SK-N-SH (cell line): ENCODE measurements around the gene FAM72C. TPM values are rescaled to one million over a fixed set of nuclear protein-coding genes. Genes with fewer than 3 reads are reported as not detected.
"Not testable (repeated sequence)": the region's sequence is repeated elsewhere in the genome, so short reads cannot be mapped to it uniquely, and the experiment has no call there.

Source experiments
- CTCF ChIA-PET: fragments of 300-600, 350-600 bp; formaldehyde crosslinking; extraction: SDS; loops from one replicate; lab custom pipeline; 2021; lab: Yijun Ruan, JAX
- POLR2A ChIA-PET: fragments of 350-600 bp; sonication (Branson Sonifier 250); formaldehyde crosslinking; extraction: SDS; loops from one replicate; lab custom pipeline; 2020; ENCODE audit warnings: antibody characterized with exemption, inconsistent platforms; lab: Yijun Ruan, JAX
- DNase-seq: peaks from one replicate; pipeline ENCODE4 v3.0.0; 2012
- H2AFZ ChIP-seq: fragments of 200-600 bp; sonication (generic); 2 replicates; pipeline ENCODE4 v1.8.1; 2016; ENCODE audit warnings: antibody characterized with exemption, mild to moderate bottlenecking, low read depth
- H3F3A ChIP-seq: fragments of 200-600 bp; sonication (generic); replicated peaks from 2 replicates; pipeline ENCODE3; 2016; ENCODE audit warnings: antibody characterized with exemption, mild to moderate bottlenecking; ENCODE audit not compliant: insufficient read depth
- H3K27ac ChIP-seq, 2 experiments: fragments of 200-500 bp in 1 of 2; fragments of 200-600 bp in 1 of 2; sonication (Bioruptor generic) in 1 of 2; sonication (generic), shearing (Covaris generic) in 1 of 2; 2 replicates each; pipeline versions ENCODE4 v1.5.1 to v1.6.1; 2014 to 2016; ENCODE audit warnings: low read depth in 2 of 2, inconsistent platforms in 1 of 2, low read length in 1 of 2, mild to moderate bottlenecking in 1 of 2, mixed read lengths in 1 of 2
- H3K27me3 ChIP-seq: fragments of 200-600 bp; sonication (generic), shearing (Covaris generic); 2 replicates; pipeline ENCODE4 v1.6.1; 2016; ENCODE audit warnings: mixed run types; ENCODE audit not compliant: insufficient read depth
- H3K36me3 ChIP-seq, 2 experiments: fragments of 200-500 bp in 1 of 2; fragments of 200-600 bp in 1 of 2; sonication (Bioruptor generic) in 1 of 2; sonication (generic) in 1 of 2; replicated peaks in 1 of 2; 2 replicates each; pipeline versions ENCODE3 to v1.5.1; 2014 to 2016; ENCODE audit warnings: low read length in 1 of 2, mild to moderate bottlenecking in 1 of 2; ENCODE audit not compliant: insufficient read depth in 2 of 2, control insufficient read depth in 1 of 2
- H3K4me1 ChIP-seq, 2 experiments: fragments of 200-500 bp in 1 of 2; fragments of 200-600 bp in 1 of 2; sonication (Bioruptor generic) in 1 of 2; sonication (generic), shearing (Covaris generic) in 1 of 2; 2 replicates each; pipeline versions ENCODE4 v1.5.1 to v1.6.1; 2014 to 2016; ENCODE audit warnings: low read depth in 1 of 2, low read length in 1 of 2, mixed run types in 1 of 2; ENCODE audit not compliant: insufficient read depth in 2 of 2, control insufficient read depth in 1 of 2
- H3K4me2 ChIP-seq: fragments of 200-600 bp; sonication (generic), shearing (Covaris generic); 2 replicates; pipeline ENCODE4 v1.6.1; 2017; ENCODE audit warnings: mixed run types
- H3K4me3 ChIP-seq, 2 experiments: fragments of 200-500 bp in 1 of 2; fragments of 200-600 bp in 1 of 2; sonication (Bioruptor generic) in 1 of 2; sonication (generic), shearing (Covaris generic) in 1 of 2; 2 replicates each; pipeline versions ENCODE4 v1.5.1 to v1.8.1; 2014 to 2016; ENCODE audit warnings: low read depth in 2 of 2, inconsistent platforms in 1 of 2, low read length in 1 of 2, mild to moderate bottlenecking in 1 of 2, mixed read lengths in 1 of 2, moderate library complexity in 1 of 2
- H3K79me2 ChIP-seq: fragments of 200-600 bp; sonication (generic); 2 replicates; pipeline ENCODE4 v1.8.1; 2017; ENCODE audit warnings: mild to moderate bottlenecking; ENCODE audit not compliant: insufficient read depth
- H3K9ac ChIP-seq: fragments of 200-600 bp; sonication (generic); 2 replicates; pipeline ENCODE4 v1.6.1; 2017; ENCODE audit warnings: mixed run types
- H3K9me2 ChIP-seq: fragments of 200-600 bp; sonication (generic); 2 replicates; pipeline ENCODE4 v1.6.1; 2017; ENCODE audit warnings: mixed run types
- H3K9me3 ChIP-seq: fragments of 200-600 bp; sonication (generic); 2 replicates; pipeline ENCODE4 v1.6.1; 2017; ENCODE audit warnings: mixed run types, mild to moderate bottlenecking, moderate library complexity
- H4K20me1 ChIP-seq: fragments of 200-600 bp; sonication (generic); 2 replicates; pipeline ENCODE4 v1.6.1; 2017; ENCODE audit warnings: mild to moderate bottlenecking, mixed run types; ENCODE audit not compliant: insufficient read depth
- WGBS: methylation state at CpG from one replicate; pipeline ENCODE4 v1.1.6; 2017; ENCODE audit warnings: low lambda C conversion rate; 5-methylcytosine and 5-hydroxymethylcytosine counted together
- polyA plus RNA-seq, 3 experiments: library from polyadenylated mRNA; depleted of rRNA; stranded (reverse); fragments of >200 nt; gene quantifications; 2 replicates each; pipeline ENCODE4 v1.2.3, GENCODE V29; 2012

The FAM72C gene
- polyA plus RNA-seq, 1 of the 3 experiments (the other 2 are of a cell fraction) = 2.3 TPM

DNA sequence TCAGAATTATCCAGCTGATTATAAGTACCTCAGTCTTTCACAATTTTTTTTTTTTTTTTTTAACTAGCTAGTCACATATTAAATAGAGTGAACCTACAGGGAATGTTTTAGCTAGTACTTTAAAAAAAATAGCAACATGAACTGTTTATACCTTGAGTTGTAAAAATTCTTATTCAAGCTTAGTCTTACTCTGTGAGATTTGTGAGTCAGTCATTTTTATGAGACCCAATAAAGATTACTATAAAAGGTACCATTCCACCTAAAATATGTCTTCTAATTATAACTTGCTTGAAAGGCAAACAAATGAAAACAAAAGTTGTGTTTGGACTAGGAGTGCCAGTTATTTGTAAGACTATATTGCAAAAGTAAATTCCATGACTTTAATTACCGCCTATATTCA is 5.9 kb downstream of the FAM72C start:
- H3K79me2 ChIP-seq, H4K20me1 ChIP-seq, H3K4me2 ChIP-seq, H2AFZ ChIP-seq, H3F3A ChIP-seq, H3K9ac ChIP-seq, H3K27me3 ChIP-seq, CTCF ChIA-PET, H3K4me1 ChIP-seq, DNase-seq, H3K27ac ChIP-seq, H3K36me3 ChIP-seq, H3K4me3 ChIP-seq, H3K9me2 ChIP-seq, H3K9me3 ChIP-seq, POLR2A ChIA-PET: not testable (repeated sequence)
- WGBS = no CpG with 5 or more reads among the region's 1 CpG

DNA sequence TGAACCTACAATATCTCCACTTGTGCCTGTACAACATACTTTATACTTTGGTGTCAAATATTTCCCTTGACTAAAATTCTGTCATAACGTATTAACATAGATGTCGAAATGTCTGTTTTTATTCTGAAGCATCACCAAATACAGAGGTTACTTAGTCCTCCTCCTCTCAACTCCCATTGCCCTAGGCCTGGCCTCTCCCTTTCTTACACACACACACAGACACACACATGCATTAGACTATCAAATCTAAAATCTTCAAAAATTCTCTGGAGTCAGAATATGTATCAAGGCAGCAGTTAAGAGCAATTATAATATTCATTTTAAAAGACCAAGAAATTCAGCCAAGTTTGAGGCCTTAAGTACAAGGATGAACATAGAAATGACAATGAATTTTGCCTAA is 7.5 kb downstream of the FAM72C start:
- H3K79me2 ChIP-seq, CTCF ChIA-PET, H3K9me3 ChIP-seq, H3K4me2 ChIP-seq, H3K4me1 ChIP-seq, POLR2A ChIA-PET, H2AFZ ChIP-seq, DNase-seq, H3K9ac ChIP-seq, H3K27me3 ChIP-seq, H3K9me2 ChIP-seq, H4K20me1 ChIP-seq, H3K4me3 ChIP-seq, H3K27ac ChIP-seq, H3K36me3 ChIP-seq, H3F3A ChIP-seq: not testable (repeated sequence)
- WGBS = no CpG with 5 or more reads among the region's 2 CpGs

DNA sequence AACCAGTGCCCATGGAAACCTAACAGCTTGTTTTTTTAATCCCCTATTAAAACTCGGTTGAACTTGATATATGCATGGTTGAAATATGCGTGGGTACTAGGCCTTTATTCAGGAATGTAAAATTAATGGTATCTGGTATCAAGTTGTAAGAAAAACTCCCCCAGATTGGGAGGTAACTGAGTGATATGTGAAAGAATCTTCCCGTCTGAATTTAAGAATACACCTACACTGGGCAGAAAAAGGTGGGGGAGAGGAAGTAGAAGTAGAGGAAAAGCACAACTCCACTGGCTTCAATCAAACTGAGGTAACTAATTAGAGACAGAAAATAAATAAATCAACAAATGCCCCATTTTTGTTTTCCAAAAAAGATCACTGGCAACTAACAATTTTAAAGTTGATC is 15.9 kb downstream of the FAM72C start:
- H3K9me2 ChIP-seq, H3K79me2 ChIP-seq, H4K20me1 ChIP-seq, H3K4me3 ChIP-seq, H3K27me3 ChIP-seq, H3K9me3 ChIP-seq, H2AFZ ChIP-seq, H3K27ac ChIP-seq, H3F3A ChIP-seq, H3K4me1 ChIP-seq, POLR2A ChIA-PET, H3K36me3 ChIP-seq, H3K9ac ChIP-seq, H3K4me2 ChIP-seq, DNase-seq, CTCF ChIA-PET: not testable (repeated sequence)
- WGBS = no CpG with 5 or more reads among the region's 3 CpGs

DNA sequence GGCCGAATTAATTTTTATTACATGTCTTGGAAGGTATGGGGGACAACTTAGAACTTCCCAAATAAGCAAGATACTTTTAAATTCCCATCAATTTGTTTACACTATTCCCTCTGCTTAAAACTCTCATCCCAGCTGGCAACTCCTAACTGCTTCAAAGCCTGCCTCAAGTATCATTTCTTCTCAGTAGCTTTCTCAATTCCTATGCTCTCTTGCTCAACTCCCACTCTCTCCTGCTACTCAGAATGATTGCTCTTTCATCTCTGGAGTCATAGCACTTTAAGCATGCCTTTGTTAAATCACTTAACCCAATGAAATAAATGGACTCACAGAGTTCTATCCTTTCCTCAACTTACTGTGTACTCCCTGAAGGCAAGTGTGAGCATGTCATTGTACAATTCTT is 18.9 kb downstream of the FAM72C start:
- H3K79me2 ChIP-seq, H3K4me3 ChIP-seq, H3K4me2 ChIP-seq, POLR2A ChIA-PET, H3K27ac ChIP-seq, H3K36me3 ChIP-seq, CTCF ChIA-PET, H3K4me1 ChIP-seq, H2AFZ ChIP-seq, H3F3A ChIP-seq, H3K9ac ChIP-seq, H3K27me3 ChIP-seq, H4K20me1 ChIP-seq, H3K9me3 ChIP-seq, DNase-seq, H3K9me2 ChIP-seq: not testable (repeated sequence)
- WGBS = no CpG with 5 or more reads among the region's 1 CpG

DNA sequence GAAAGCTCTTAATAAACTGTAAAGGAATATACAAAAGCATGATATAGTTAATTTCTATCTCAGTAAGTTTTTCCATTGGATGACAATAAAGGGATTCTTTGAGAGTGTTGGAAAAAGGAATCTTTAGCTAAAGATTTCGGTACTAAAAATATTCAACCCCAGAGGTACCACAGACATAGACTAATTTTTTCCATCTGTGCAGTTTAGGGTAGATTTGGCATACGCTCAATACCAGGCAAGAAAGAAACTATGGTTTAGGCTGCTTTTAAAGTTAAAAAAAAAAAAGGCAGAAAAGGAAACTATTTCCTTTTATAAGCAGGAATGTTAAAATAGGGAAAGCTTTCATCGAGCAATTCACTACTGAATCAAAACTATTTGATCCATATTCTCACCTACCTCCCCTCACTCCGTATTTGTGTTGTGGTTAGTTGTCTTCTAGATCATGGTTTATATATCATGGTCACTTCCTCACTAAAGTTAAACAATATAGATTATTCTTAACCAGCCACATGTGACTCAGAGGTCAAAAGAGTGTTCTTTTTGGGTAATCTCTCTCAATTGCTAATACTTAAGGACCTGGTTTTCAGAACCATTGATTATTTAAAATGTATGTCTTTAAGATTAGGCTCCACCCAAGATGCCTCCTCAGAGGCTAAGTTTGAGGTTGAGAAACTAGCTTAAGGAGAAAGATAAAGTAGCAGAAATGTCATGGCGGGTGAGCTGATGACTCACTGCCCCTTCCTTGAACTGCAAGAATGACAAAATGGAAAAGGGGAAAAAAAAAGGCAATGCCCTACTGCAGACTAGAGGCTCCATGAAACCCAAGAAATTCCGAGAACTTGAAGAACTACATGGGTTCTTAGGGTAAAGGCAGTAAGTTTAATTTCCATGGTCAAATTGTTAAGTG is 20.0 kb downstream of the FAM72C start:
- H3K36me3 ChIP-seq, H4K20me1 ChIP-seq, H3K9ac ChIP-seq, H3K4me2 ChIP-seq, H2AFZ ChIP-seq, H3K27ac ChIP-seq, H3K4me3 ChIP-seq, H3K9me3 ChIP-seq, DNase-seq, H3K9me2 ChIP-seq, H3K27me3 ChIP-seq, POLR2A ChIA-PET, H3F3A ChIP-seq, H3K79me2 ChIP-seq, H3K4me1 ChIP-seq, CTCF ChIA-PET: not testable (repeated sequence)
- WGBS = no CpG with 5 or more reads among the region's 6 CpGs

DNA sequence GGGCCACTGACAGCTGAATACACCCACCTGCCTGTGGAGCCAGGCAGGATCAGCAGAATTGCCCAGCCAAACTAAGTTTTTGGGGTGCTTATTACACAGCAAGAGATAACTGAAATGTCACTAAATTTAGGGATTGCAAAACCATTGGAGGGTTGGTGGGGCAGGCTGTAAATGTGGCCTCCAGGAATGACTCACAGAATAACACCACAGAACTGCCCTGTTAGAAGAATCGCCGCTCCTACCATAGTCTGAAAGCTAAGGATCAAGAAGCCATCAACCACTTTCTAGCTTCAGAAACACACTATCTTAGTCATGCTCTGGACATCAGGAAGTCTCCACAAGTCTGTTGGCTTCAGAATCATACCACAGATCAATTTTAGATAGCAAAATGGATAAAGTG is 24.0 kb downstream of the FAM72C start:
- POLR2A ChIA-PET = not testable (repeated sequence)

More for the DNA sequence above, 24.0 kb downstream of the FAM72C start:
- H4K20me1 ChIP-seq, H3K4me2 ChIP-seq, H3K27ac ChIP-seq, H3K9me3 ChIP-seq, DNase-seq, H3K79me2 ChIP-seq, H3K4me3 ChIP-seq, H3K27me3 ChIP-seq, H3K9me2 ChIP-seq, H3K4me1 ChIP-seq, H3F3A ChIP-seq, H3K36me3 ChIP-seq, H3K9ac ChIP-seq, H2AFZ ChIP-seq, CTCF ChIA-PET: not testable (repeated sequence)
- no CpG with 5 or more reads among the region's 2 CpGs for WGBS
